HS-5 (cell line): ENCODE data around the gene SCAPER.
"Not testable (repeated sequence)": the region's sequence is repeated elsewhere in the genome, so short reads cannot be mapped to it uniquely, and the experiment has no call there.

Experiments
- DNase-seq: peaks from one replicate; pipeline ENCODE4 v3.0.0-alpha.2; 2012; ENCODE audit warnings: low read depth

Gene SCAPER

GRCh38 chr15:76913737-76914136 lies 8.6 kb upstream of the SCAPER start:
- DNase-seq = no peak

GRCh38 chr15:76912430-76912829 lies 7.3 kb upstream of the SCAPER start:
- no peak for DNase-seq

GRCh38 chr15:76905855-76906254 lies 715 bp upstream of the SCAPER start:
- no peak for DNase-seq

- peak; percentile 3 for DNase-seq
These were observed 603 bp downstream of the SCAPER start for GRCh38 chr15:76904461-76905012.

GRCh38 chr15:76903251-76903681 lies 1.9 kb downstream of the SCAPER start:
- DNase-seq = peak; percentile 2

- no peak for DNase-seq
These were observed 3.2 kb downstream of the SCAPER start for GRCh38 chr15:76901965-76902364.

- DNase-seq = not testable (repeated sequence)
These were observed 5.2 kb downstream of the SCAPER start for GRCh38 chr15:76899931-76900310.

GRCh38 chr15:76899176-76899930 lies 5.8 kb downstream of the SCAPER start:
- DNase-seq = not testable (repeated sequence)

- no peak for DNase-seq
These were observed 7.0 kb downstream of the SCAPER start for GRCh38 chr15:76898102-76898501.

- DNase-seq = no peak
These were observed 11.0 kb downstream of the SCAPER start for GRCh38 chr15:76894174-76894573.

- DNase-seq = not testable (repeated sequence)
These were observed 12.3 kb downstream of the SCAPER start for GRCh38 chr15:76892836-76893235.

- not testable (repeated sequence) for DNase-seq
These were observed 17.6 kb downstream of the SCAPER start for GRCh38 chr15:76887280-76888141.

- DNase-seq = no peak
These were observed 19.9 kb downstream of the SCAPER start for GRCh38 chr15:76885212-76885611.

- no peak for DNase-seq
These were observed 29.2 kb downstream of the SCAPER start for GRCh38 chr15:76875911-76876310.

GRCh38 chr15:76873066-76873465 lies 32.1 kb downstream of the SCAPER start:
- not testable (repeated sequence) for DNase-seq

- no peak for DNase-seq
These were observed 33.2 kb downstream of the SCAPER start for GRCh38 chr15:76871930-76872329.

GRCh38 chr15:76868740-76869139 lies 36.4 kb downstream of the SCAPER start:
- DNase-seq = no peak

GRCh38 chr15:76866716-76867321 lies 38.3 kb downstream of the SCAPER start:
- no peak for DNase-seq

- DNase-seq = no peak
These were observed 39.1 kb downstream of the SCAPER start for GRCh38 chr15:76866008-76866407.

GRCh38 chr15:76865548-76865991 lies 39.6 kb downstream of the SCAPER start:
- DNase-seq = no peak

- DNase-seq = no peak
These were observed 40.6 kb downstream of the SCAPER start for GRCh38 chr15:76864586-76864985.

- no peak for DNase-seq
These were observed 41.4 kb downstream of the SCAPER start for GRCh38 chr15:76863693-76864092.
